OCI-LY1 (cell line): ENCODE data around the gene AKR7A2.

Source experiments
- CTCF ChIP-seq: fragments of 200-600 bp; sonication (generic), shearing (Covaris generic); IDR thresholded peaks from 2 replicates; pipeline ENCODE4 v1.5.1; 2017; ENCODE audit warnings: mild to moderate bottlenecking, antibody characterized with exemption, low read length, moderate library complexity, mixed read lengths
- EZH2 ChIP-seq: fragments of 200-600 bp; sonication (generic), shearing (Covaris generic); IDR thresholded peaks from 2 replicates; pipeline ENCODE4 v1.8.0; 2017; ENCODE audit warnings: borderline replicate concordance, mixed run types, mild to moderate bottlenecking, antibody characterized with exemption, low read length, moderate library complexity, mixed read lengths

- TF ChIP-seq CTCF (no peak), EZH2 (no peak)
These were observed 27.1 kb downstream of the AKR7A2 start for GRCh38 chr1:19284881-19285280.
